ENCODE results near the gene SYT5. TPM values are rescaled to one million over a fixed set of nuclear protein-coding genes. Genes with fewer than 3 reads are reported as not detected.
A peak's percentile ranks its signal among the peaks of the same experiment; 100 is the strongest.
"Not testable (repeated sequence)": the region's sequence is repeated elsewhere in the genome, so short reads cannot be mapped to it uniquely, and the experiment has no call there.

SYT5 gene
- total RNA-seq, 1 donor from 2014 or later: 0.29 TPM

GRCh38 chr19:55202199-55202598, 22.1 kb upstream of the SYT5 start:
- peak; percentile 37 for TF ChIP-seq CTCF (conservative IDR thresholded peaks at IDR 0.05; ENCODE audit: low read depth, low read length)
- not testable (repeated sequence) for H3K4me3 ChIP-seq (ENCODE audit: low read depth, low read length); DNase-seq (ENCODE audit: low read depth)

- TF ChIP-seq CTCF (conservative IDR thresholded peaks at IDR 0.05; ENCODE audit: low read depth, low read length): no peak
- DNase-seq (ENCODE audit: low read depth): no peak
- H3K4me3 ChIP-seq (ENCODE audit: low read depth, low read length): no peak overlapping the region
These were observed 19.6 kb upstream of the SYT5 start for GRCh38 chr19:55199620-55200204.

GRCh38 chr19:55198651-55199050, 18.6 kb upstream of the SYT5 start:
- H3K4me3 ChIP-seq (ENCODE audit: low read depth, low read length): no peak overlapping the region
- TF ChIP-seq CTCF (conservative IDR thresholded peaks at IDR 0.05; ENCODE audit: low read depth, low read length): no peak
- DNase-seq (ENCODE audit: low read depth): no peak

GRCh38 chr19:55197528-55197927, 17.4 kb upstream of the SYT5 start:
- no peak for TF ChIP-seq CTCF (conservative IDR thresholded peaks at IDR 0.05; ENCODE audit: low read depth, low read length)
- no peak overlapping the region for H3K4me3 ChIP-seq (ENCODE audit: low read depth, low read length)
- DNase-seq (ENCODE audit: low read depth): no peak

GRCh38 chr19:55196803-55197202, 16.7 kb upstream of the SYT5 start:
- no peak for TF ChIP-seq CTCF (conservative IDR thresholded peaks at IDR 0.05; ENCODE audit: low read depth, low read length)
- DNase-seq (ENCODE audit: low read depth): no peak
- H3K4me3 ChIP-seq (ENCODE audit: low read depth, low read length): no peak overlapping the region

GRCh38 chr19:55193481-55193880, 13.4 kb upstream of the SYT5 start:
- no peak for DNase-seq (ENCODE audit: low read depth)
- no peak overlapping the region for H3K4me3 ChIP-seq (ENCODE audit: low read depth, low read length)
- no peak for TF ChIP-seq CTCF (conservative IDR thresholded peaks at IDR 0.05; ENCODE audit: low read depth, low read length)

- DNase-seq (ENCODE audit: low read depth): no peak
- no peak overlapping the region for H3K4me3 ChIP-seq (ENCODE audit: low read depth, low read length)
- no peak for TF ChIP-seq CTCF (conservative IDR thresholded peaks at IDR 0.05; ENCODE audit: low read depth, low read length)
These were observed 9.3 kb upstream of the SYT5 start for GRCh38 chr19:55189403-55189835.

Measured in epithelial cell of proximal tubule (primary cell).